Endothelial cell of umbilical vein (primary cell): ENCODE measurements around the gene RMND5A. TPM values are rescaled to one million over a fixed set of nuclear protein-coding genes. Genes with fewer than 3 reads are reported as not detected.

Source experiments
- BruUV-seq: library from RNA; stranded (reverse); fragments of 400-500 nt; replicated peaks from 2 replicates; lab custom pipeline; 2021; lab: Mats Ljungman, UMichigan
- CTCF ChIA-PET: fragments of 300-600, 350-600 bp; sonication (Branson Sonifier 250); formaldehyde crosslinking; loops from one replicate; lab custom pipeline; 2021; ENCODE audit warnings: antibody characterized with exemption, inconsistent platforms; lab: Charles Lee
- POLR2A ChIA-PET: fragments of 300-600, 350-600 bp; sonication (Branson Sonifier 250); formaldehyde crosslinking; loops from one replicate; lab custom pipeline; 2021; ENCODE audit warnings: antibody characterized with exemption, inconsistent platforms; lab: Charles Lee
- DNase-seq: peaks from one replicate; pipeline ENCODE4 v3.0.0-alpha.2; 2011; ENCODE audit warnings: low read depth, low spot score
- FAIRE-seq: peaks from 2 replicates; lab custom pipeline; 2011; peaks lifted over from hg19 to GRCh38; lab: Jason Lieb, UNC
- H2AFZ ChIP-seq: 2 replicates; pipeline ENCODE4 v1.6.0; 2012; ENCODE audit warnings: low read depth, low read length, control low read depth, inconsistent platforms
- H3K27ac ChIP-seq: 2 replicates; pipeline ENCODE4 v1.5.1; 2011; ENCODE audit warnings: low read depth, mild to moderate bottlenecking, control low read depth, low read length, moderate library complexity; ENCODE audit not compliant: insufficient read depth
- H3K27me3 ChIP-seq, 2 experiments: 2 replicates each; pipeline versions ENCODE4 v1.6.0 to v1.6.1; 2011; ENCODE audit warnings: low read length in 2 of 2, mixed read lengths in 1 of 2; ENCODE audit not compliant: control insufficient read depth in 2 of 2, insufficient read depth in 2 of 2
- H3K36me3 ChIP-seq, 2 experiments: 2 replicates in 1 of 2; 3 replicates in 1 of 2; pipeline ENCODE4 v1.5.1; 2011; ENCODE audit warnings: low read length in 2 of 2, mild to moderate bottlenecking in 1 of 2, moderate library complexity in 1 of 2; ENCODE audit not compliant: control insufficient read depth in 2 of 2, insufficient read depth in 2 of 2; ENCODE audit errors: extremely low read depth in 1 of 2
- H3K4me1 ChIP-seq: 3 replicates; pipeline ENCODE4 v1.5.1; 2011; ENCODE audit warnings: mild to moderate bottlenecking, low read length; ENCODE audit not compliant: control insufficient read depth, insufficient read depth; ENCODE audit errors: extremely low read depth
- H3K4me2 ChIP-seq: 2 replicates; pipeline ENCODE4 v1.6.1; 2011; ENCODE audit warnings: low read length, control low read depth, mixed read lengths; ENCODE audit not compliant: insufficient read depth
- H3K4me3 ChIP-seq, 3 experiments: fragments of 200-600 bp in 1 of 3; sonication (generic), shearing (Covaris generic) in 1 of 3; replicated peaks in 1 of 3; 2 replicates each; pipeline ENCODE4 v1.5.1; 2011 to 2016; ENCODE audit warnings: control low read depth in 3 of 3, low read length in 3 of 3, mild to moderate bottlenecking in 2 of 3, inconsistent platforms in 1 of 3, low read depth in 1 of 3, moderate library complexity in 1 of 3; ENCODE audit not compliant: insufficient read depth in 1 of 3
- H3K79me2 ChIP-seq: 2 replicates; pipeline ENCODE4 v1.6.0; 2012; ENCODE audit warnings: low read length, inconsistent platforms; ENCODE audit not compliant: control insufficient read depth, insufficient read depth
- H3K9ac ChIP-seq: replicated peaks from 2 replicates; pipeline ENCODE3; 2011; ENCODE audit warnings: low read length, control low read depth; ENCODE audit not compliant: insufficient read depth; ENCODE audit errors: extremely low read depth
- H3K9me1 ChIP-seq: replicated peaks from 3 replicates; pipeline ENCODE4 v1.6.0; 2011; ENCODE audit warnings: mild to moderate bottlenecking, low read length; ENCODE audit not compliant: control insufficient read depth, insufficient read depth; ENCODE audit errors: extremely low read depth
- H3K9me3 ChIP-seq: replicated peaks from 2 replicates; pipeline ENCODE4 v1.5.1; 2012; ENCODE audit warnings: low read length, inconsistent platforms; ENCODE audit not compliant: control insufficient read depth, insufficient read depth
- H4K20me1 ChIP-seq: replicated peaks from 2 replicates; pipeline ENCODE3; 2011; ENCODE audit warnings: mild to moderate bottlenecking, low read length; ENCODE audit not compliant: control insufficient read depth, insufficient read depth; ENCODE audit errors: extremely low read depth
- CTCF ChIP-seq, 2 donors: IDR thresholded peaks; 1 replicate in 1 of 2; 2 replicates in 1 of 2; pipeline ENCODE4 v1.5.1; 2011; ENCODE audit warnings: low read length in 2 of 2, mild to moderate bottlenecking in 2 of 2, moderate library complexity in 2 of 2, control low read depth in 1 of 2, inconsistent platforms in 1 of 2, low read depth in 1 of 2; ENCODE audit not compliant: insufficient read depth in 1 of 2; ENCODE audit errors: extremely low read depth in 1 of 2
- EZH2 ChIP-seq: IDR thresholded peaks from 2 replicates; pipeline ENCODE4 v1.6.1; 2012; ENCODE audit warnings: borderline replicate concordance, low read depth, mild to moderate bottlenecking, moderate library complexity, low read length, inconsistent platforms; ENCODE audit not compliant: severe bottlenecking
- GATA2 ChIP-seq: IDR thresholded peaks from 2 replicates; pipeline ENCODE4 v1.7.0; 2011; ENCODE audit warnings: low read depth, mild to moderate bottlenecking, moderate library complexity, mixed read lengths, low read length; ENCODE audit not compliant: insufficient read length, insufficient read depth
- JUN ChIP-seq: IDR thresholded peaks from 2 replicates; pipeline ENCODE4 v1.6.1; 2011; ENCODE audit warnings: borderline replicate concordance, low read depth; ENCODE audit not compliant: insufficient read length, insufficient read depth
- MAX ChIP-seq: IDR thresholded peaks from 2 replicates; pipeline ENCODE4 v1.6.1; 2011; ENCODE audit not compliant: insufficient read depth, insufficient read length
- MYC ChIP-seq: IDR thresholded peaks from one replicate; pipeline ENCODE4 v1.6.1; 2011; ENCODE audit warnings: mild to moderate bottlenecking, low read depth, low read length
- POLR2AphosphoS5 ChIP-seq: IDR thresholded peaks from 2 replicates; pipeline ENCODE4 v1.6.1; 2012; ENCODE audit warnings: low read depth, mild to moderate bottlenecking, control low read depth, low read length, moderate library complexity; ENCODE audit not compliant: insufficient read depth
- dilution Hi-C: fragments of 300-500 bp; cut with MboI; formaldehyde crosslinking; loops from one replicate; pipeline ENCODE4 v1.15.0; 2019; ENCODE audit warnings: low sequenced_read_pairs; ENCODE audit not compliant: extremely low pct_ligation_motif_present
- intact Hi-C: fragments of 100-400 bp; cut with micrococcal nuclease; formaldehyde crosslinking; loops from one replicate; pipeline ENCODE4 v1.10.0; 2022
- polyA plus RNA-seq, 4 experiments: library from polyadenylated mRNA; depleted of rRNA in 3 of 4; stranded (reverse) in 3 of 4; unstranded in 1 of 4; fragments of >200 nt; gene quantifications; 2 replicates each; pipeline versions ENCODE4 v1.2.1 to v1.2.3, GENCODE V29; 2011 to 2012; ENCODE audit warnings: missing spikeins in 1 of 4
- total RNA-seq: library from RNA; stranded (reverse); gene quantifications from 2 replicates; pipeline ENCODE4 v1.2.3, GENCODE V29; 2021

Gene RMND5A
- total and polyA plus RNA-seq, 2 donors (not counting 3 experiments of a cell fraction or from before 2014, with no cell fraction given) = 10.8 to 21.5 TPM

- intact Hi-C loops (no loop called here), dilution Hi-C loops (no loop called here)
- no peaks in the 10 kb centered on the region for H3K9me1 ChIP-seq
- no peaks in the 10 kb centered on the region for H3K9me3 ChIP-seq
- H3K27me3 ChIP-seq = no peaks in the 10 kb centered on the region
- H3K36me3 ChIP-seq = no peaks in the 10 kb centered on the region
- DNase-seq (peak; percentile 20), FAIRE-seq (no peak)
- no peak overlapping the region for H3K4me2 ChIP-seq
- no peak overlapping the region for H3K9ac ChIP-seq
- no peak overlapping the region for H3K4me3 ChIP-seq
- POLR2A ChIA-PET = no interaction called here
- H2AFZ ChIP-seq = no peak overlapping the region
- H3K4me1 ChIP-seq = no peaks in the 10 kb centered on the region
- H3K27ac ChIP-seq = no peak overlapping the region
- CTCF ChIA-PET = interaction anchor here (1.0 to 1.8 kb wide), 2 partner anchors 16 to 306 kb away, joined by 4 to 5 read pairs; no protein-coding TSS in a partner anchor
- peaks cover 5% of the 10 kb centered on the region for H3K79me2 ChIP-seq
- BruUV-seq = no TSS peak
- no peaks in the 10 kb centered on the region for H4K20me1 ChIP-seq
- no peak for TF ChIP-seq MYC
- no peak for TF ChIP-seq CTCF (IDR thresholded peaks at IDR 0.05; ENCODE audit: extremely low read depth in 1 of 2, insufficient read depth in 1 of 2, low read depth in 1 of 2, low read length in 2 of 2)
- no peak for TF ChIP-seq EZH2
- no peak for TF ChIP-seq POLR2AphosphoS5
- no peak for TF ChIP-seq JUN
- no peak for TF ChIP-seq GATA2
- TF ChIP-seq MAX = no peak
These were observed 27.9 kb downstream of the RMND5A start for GRCh38 chr2:86747711-86748639.
